Measurements from ENCODE around the gene ABCD4.
A peak's percentile ranks its signal among the peaks of the same experiment; 100 is the strongest.

ABCD4 gene

DNA sequence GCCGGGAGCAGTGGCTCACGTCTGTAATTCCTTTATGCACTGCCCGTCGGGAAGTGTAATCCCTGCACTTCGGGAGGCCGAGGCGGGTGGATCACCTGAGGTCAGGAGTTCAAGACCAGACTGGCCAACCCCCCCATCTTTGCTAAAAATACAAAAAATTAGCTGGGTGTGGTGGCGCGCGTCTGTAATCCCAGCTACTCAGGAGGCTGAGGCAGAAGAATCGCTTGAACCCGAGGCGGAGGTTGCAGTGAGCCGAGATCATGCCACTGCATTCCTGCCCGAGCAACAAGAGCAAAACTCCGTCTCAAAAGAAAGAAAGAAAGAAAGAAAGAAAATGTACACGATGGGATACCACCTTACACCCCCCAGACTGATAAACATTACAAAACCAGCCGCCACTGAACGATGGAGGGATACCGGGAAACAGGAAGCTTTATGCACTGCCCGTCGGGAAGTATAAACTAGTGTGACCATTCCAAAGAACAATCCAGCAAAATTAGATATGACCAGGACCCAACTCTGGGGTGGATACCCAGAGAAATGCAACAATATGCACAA lies 1.1 kb downstream of the ABCD4 start (continued):
- no peak for TF ChIP-seq ZNF664 (tag by site-specific recombination; IDR thresholded peaks at IDR 0.05)

DNA sequence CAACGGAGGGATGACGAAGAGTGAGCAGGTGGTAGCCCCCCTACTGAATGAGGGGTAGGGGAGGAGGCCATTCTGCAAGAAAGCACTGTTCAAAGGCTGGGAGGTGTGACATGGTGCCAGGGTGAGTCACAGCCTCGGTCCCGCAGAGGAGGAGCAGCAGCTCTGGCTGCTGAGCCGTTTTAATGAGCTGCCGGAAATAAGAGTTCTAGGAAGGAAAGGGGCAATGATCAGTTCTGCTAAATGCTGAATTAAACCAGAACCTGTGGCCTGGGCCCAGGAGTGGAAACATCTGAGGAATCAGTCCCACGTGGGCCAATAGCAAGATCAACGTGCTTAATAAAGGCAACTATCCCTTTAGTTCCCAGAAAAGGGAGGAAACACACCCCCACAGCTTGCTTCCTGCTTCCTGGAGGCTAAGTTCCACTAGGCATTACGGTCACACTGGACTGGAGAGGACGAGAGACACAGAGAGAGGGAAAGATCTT lies 3.6 kb downstream of the ABCD4 start:
- Histone ChIP-seq H3K4me1 (ENCODE audit: control insufficient read depth, insufficient read depth, low read length) (no peaks in the 10 kb centered on the region), H3K9me3 (ENCODE audit: control insufficient read depth, insufficient read depth, low read depth, low read length) (no peaks in the 10 kb centered on the region), H3K27ac (ENCODE audit: extremely low read depth, low read depth, low read length) (no peak overlapping the region), H3K36me3 (ENCODE audit: control insufficient read depth in 2 of 2, insufficient read depth in 1 of 2, low read length in 2 of 2) (peaks cover 17 to 61% of the 10 kb centered on the region in 2 experiments; a peak in 2 of 3 replicates), H3K4me3 (ENCODE audit: low read depth, low read length) (no peak overlapping the region)
- CTCF ChIA-PET: interaction anchor here (0.6 to 1.5 kb wide), 3 partner anchors 14 to 547 kb away, joined by 3 to 7 read pairs (median 4); no protein-coding TSS in a partner anchor
- TF ChIP-seq ZFP69B (tag by site-specific recombination; IDR thresholded peaks at IDR 0.05) (no peak), KLF9 (tag by site-specific recombination; IDR thresholded peaks at IDR 0.05; ENCODE audit: low read depth) (no peak), GFI1B (tag by site-specific recombination; IDR thresholded peaks at IDR 0.05) (no peak), ZNF311 (tag by site-specific recombination; IDR thresholded peaks at IDR 0.05; ENCODE audit: borderline replicate concordance) (no peak), ZNF707 (tag by site-specific recombination; IDR thresholded peaks at IDR 0.05) (no peak)
- TF ChIP-seq, protein P1, sequence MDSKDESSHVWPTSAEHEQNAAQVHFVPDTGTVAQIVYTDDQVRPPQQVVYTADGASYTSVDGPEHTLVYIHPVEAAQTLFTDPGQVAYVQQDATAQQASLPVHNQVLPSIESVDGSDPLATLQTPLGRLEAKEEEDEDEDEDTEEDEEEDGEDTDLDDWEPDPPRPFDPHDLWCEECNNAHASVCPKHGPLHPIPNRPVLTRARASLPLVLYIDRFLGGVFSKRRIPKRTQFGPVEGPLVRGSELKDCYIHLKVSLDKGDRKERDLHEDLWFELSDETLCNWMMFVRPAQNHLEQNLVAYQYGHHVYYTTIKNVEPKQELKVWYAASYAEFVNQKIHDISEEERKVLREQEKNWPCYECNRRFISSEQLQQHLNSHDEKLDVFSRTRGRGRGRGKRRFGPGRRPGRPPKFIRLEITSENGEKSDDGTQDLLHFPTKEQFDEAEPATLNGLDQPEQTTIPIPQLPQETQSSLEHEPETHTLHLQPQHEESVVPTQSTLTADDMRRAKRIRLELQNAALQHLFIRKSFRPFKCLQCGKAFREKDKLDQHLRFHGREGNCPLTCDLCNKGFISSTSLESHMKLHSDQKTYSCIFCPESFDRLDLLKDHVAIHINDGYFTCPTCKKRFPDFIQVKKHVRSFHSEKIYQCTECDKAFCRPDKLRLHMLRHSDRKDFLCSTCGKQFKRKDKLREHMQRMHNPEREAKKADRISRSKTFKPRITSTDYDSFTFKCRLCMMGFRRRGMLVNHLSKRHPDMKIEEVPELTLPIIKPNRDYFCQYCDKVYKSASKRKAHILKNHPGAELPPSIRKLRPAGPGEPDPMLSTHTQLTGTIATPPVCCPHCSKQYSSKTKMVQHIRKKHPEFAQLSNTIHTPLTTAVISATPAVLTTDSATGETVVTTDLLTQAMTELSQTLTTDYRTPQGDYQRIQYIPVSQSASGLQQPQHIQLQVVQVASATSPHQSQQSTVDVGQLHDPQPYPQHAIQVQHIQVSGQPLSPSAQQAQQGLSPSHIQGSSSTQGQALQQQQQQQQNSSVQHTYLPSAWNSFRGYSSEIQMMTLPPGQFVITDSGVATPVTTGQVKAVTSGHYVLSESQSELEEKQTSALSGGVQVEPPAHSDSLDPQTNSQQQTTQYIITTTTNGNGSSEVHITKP (tag by site-specific recombination; IDR thresholded peaks at IDR 0.05): peak; percentile 58
- POLR2A ChIA-PET: no interaction called here

DNA sequence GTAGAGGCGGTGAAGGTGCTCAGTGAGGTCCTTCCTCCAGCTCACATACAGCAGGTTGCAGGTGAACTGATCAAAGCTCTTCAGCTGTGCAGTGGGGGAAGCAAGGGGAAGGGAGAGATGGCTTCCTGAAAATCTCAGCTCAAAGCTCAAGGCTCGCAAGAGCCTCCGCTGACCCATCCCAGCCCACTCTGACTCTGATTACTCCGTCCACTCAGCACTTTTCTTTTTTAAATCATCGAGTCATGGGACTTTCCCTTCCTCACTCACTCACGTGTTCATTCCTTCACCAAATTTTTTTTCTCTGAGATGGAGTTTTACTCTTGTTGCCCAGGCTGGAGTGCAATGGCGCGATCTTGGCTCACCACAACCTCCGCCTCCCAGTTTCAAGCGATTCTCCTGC lies 4.7 kb downstream of the ABCD4 start:
- CTCF ChIA-PET: interaction anchor here (0.6 to 1.5 kb wide), 5 partner anchors 7 to 276 kb away, joined by 4 to 7 read pairs (median 5); no protein-coding TSS in a partner anchor
- H3K4me3 ChIP-seq (ENCODE audit: low read depth, low read length): no peak overlapping the region
- no peaks in the 10 kb centered on the region for H3K9me3 ChIP-seq (ENCODE audit: control insufficient read depth, insufficient read depth, low read depth, low read length)
- H3K4me1 ChIP-seq (ENCODE audit: control insufficient read depth, insufficient read depth, low read length): no peaks in the 10 kb centered on the region
- TF ChIP-seq, protein P2, sequence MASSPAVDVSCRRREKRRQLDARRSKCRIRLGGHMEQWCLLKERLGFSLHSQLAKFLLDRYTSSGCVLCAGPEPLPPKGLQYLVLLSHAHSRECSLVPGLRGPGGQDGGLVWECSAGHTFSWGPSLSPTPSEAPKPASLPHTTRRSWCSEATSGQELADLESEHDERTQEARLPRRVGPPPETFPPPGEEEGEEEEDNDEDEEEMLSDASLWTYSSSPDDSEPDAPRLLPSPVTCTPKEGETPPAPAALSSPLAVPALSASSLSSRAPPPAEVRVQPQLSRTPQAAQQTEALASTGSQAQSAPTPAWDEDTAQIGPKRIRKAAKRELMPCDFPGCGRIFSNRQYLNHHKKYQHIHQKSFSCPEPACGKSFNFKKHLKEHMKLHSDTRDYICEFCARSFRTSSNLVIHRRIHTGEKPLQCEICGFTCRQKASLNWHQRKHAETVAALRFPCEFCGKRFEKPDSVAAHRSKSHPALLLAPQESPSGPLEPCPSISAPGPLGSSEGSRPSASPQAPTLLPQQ (tag by site-specific recombination; IDR thresholded peaks at IDR 0.05): no peak
- TF ChIP-seq ZNF157 (tag by site-specific recombination; IDR thresholded peaks at IDR 0.05): no peak
- TF ChIP-seq ZSCAN30 (tag by site-specific recombination; IDR thresholded peaks at IDR 0.05): no peak
- no peak for TF ChIP-seq IKZF3 (tag by site-specific recombination; IDR thresholded peaks at IDR 0.05)
- no peak for TF ChIP-seq ZNF169 (tag by site-specific recombination; IDR thresholded peaks at IDR 0.05)
- TF ChIP-seq GFI1B (tag by site-specific recombination; IDR thresholded peaks at IDR 0.05): no peak
- TF ChIP-seq, protein P1 (tag by site-specific recombination; IDR thresholded peaks at IDR 0.05): no peak
- peaks cover 17 to 69% of the 10 kb centered on the region in 2 experiments; a peak in 2 of 3 replicates for H3K36me3 ChIP-seq (ENCODE audit: control insufficient read depth in 2 of 2, insufficient read depth in 1 of 2, low read length in 2 of 2)
- POLR2A ChIA-PET: no interaction called here
- no peak overlapping the region for H3K27ac ChIP-seq (ENCODE audit: extremely low read depth, low read depth, low read length)

Measured in HEK293 (cell line).